ENCODE results near the gene UBE2C.

The UBE2C gene

GRCh38 chr20:45833883-45834796, 21.7 kb downstream of the UBE2C start:
- DNase-seq (ENCODE audit: low spot score): peak; percentile 69

- no peak for DNase-seq (ENCODE audit: low spot score)
These were observed 22.3 kb downstream of the UBE2C start for GRCh38 chr20:45834797-45835161.

- no peak for DNase-seq (ENCODE audit: low spot score)
These were observed 22.9 kb downstream of the UBE2C start for GRCh38 chr20:45835329-45835765.

- no peak for DNase-seq (ENCODE audit: low spot score)
These were observed 23.4 kb downstream of the UBE2C start for GRCh38 chr20:45835825-45836224.

GRCh38 chr20:45836841-45837240, 24.4 kb downstream of the UBE2C start:
- no peak for DNase-seq (ENCODE audit: low spot score)

GRCh38 chr20:45840700-45841198, 28.3 kb downstream of the UBE2C start:
- DNase-seq (ENCODE audit: low spot score): no peak

GRCh38 chr20:45841407-45842129, 29.1 kb downstream of the UBE2C start:
- no peak for DNase-seq (ENCODE audit: low spot score)

- no peak for DNase-seq (ENCODE audit: low spot score)
These were observed 29.8 kb downstream of the UBE2C start for GRCh38 chr20:45842169-45842812.

- DNase-seq (ENCODE audit: low spot score): no peak
These were observed 31.1 kb downstream of the UBE2C start for GRCh38 chr20:45843506-45843905.

- no peak for DNase-seq (ENCODE audit: low spot score)
These were observed 33.0 kb downstream of the UBE2C start for GRCh38 chr20:45845452-45845851.

- DNase-seq (ENCODE audit: low spot score): no peak
These were observed 36.0 kb downstream of the UBE2C start for GRCh38 chr20:45848421-45848820.

GRCh38 chr20:45848969-45849582, 36.6 kb downstream of the UBE2C start:
- DNase-seq (ENCODE audit: low spot score): no peak

- DNase-seq (ENCODE audit: low spot score): no peak
These were observed 37.8 kb downstream of the UBE2C start for GRCh38 chr20:45850238-45850637.

GRCh38 chr20:45850926-45851325, 38.5 kb downstream of the UBE2C start:
- no peak for DNase-seq (ENCODE audit: low spot score)

- DNase-seq (ENCODE audit: low spot score): no peak
These were observed 39.1 kb downstream of the UBE2C start for GRCh38 chr20:45851501-45851900.

- DNase-seq (ENCODE audit: low spot score): no peak
These were observed 39.9 kb downstream of the UBE2C start for GRCh38 chr20:45852326-45852725.

GRCh38 chr20:45853484-45853883, 41.0 kb downstream of the UBE2C start:
- DNase-seq (ENCODE audit: low spot score): no peak

- DNase-seq (ENCODE audit: low spot score): peak; percentile 100
These were observed 44.9 kb downstream of the UBE2C start, which contains the start of the genes ACOT8 and ZSWIM3 for GRCh38 chr20:45857114-45857881. ACOT8 (minus strand) TSS chr20:45857392; CDS start chr20:45857315, 77 bp downstream. ZSWIM3 (plus strand) TSS chr20:45857614; CDS start chr20:45857826, 212 bp downstream.

GRCh38 chr20:45857882-45858216, 45.4 kb downstream of the UBE2C start:
- peak; percentile 51 for DNase-seq (ENCODE audit: low spot score)

- no peak for DNase-seq (ENCODE audit: low spot score)
These were observed 47.5 kb downstream of the UBE2C start for GRCh38 chr20:45859916-45860315.

GRCh38 chr20:45860560-45861220, 48.2 kb downstream of the UBE2C start:
- no peak for DNase-seq (ENCODE audit: low spot score)
